Fibroblast of skin of left biceps (primary cell): ENCODE measurements around the gene MVK.
"Not testable (repeated sequence)": the region's sequence is repeated elsewhere in the genome, so short reads cannot be mapped to it uniquely, and the experiment has no call there.

Experiments
- DNase-seq, 2 experiments: peaks; one replicate each; pipeline ENCODE4 v3.0.0-alpha.2; 2013; ENCODE audit warnings: low read depth in 2 of 2

Gene MVK

DNA sequence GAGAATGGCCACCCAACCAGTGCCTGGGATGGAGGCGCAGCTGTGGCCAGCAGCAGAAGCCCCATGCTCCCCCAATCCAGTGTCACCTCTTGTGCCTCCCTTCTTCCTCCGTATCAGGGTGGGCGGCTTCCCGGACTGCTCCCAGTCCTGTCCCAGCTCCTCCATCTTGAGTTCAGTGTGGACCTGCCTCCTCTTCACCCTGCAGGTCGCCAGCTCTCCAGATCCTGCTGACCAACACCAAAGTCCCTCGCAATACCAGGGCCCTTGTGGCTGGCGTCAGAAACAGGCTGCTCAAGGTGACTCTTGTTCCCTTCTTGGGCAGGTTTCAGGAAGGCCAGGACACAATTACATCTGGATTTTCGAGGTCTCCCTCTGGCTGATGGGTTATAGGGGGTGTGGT lies 17.0 kb downstream of the MVK start:
- no peak for DNase-seq

DNA sequence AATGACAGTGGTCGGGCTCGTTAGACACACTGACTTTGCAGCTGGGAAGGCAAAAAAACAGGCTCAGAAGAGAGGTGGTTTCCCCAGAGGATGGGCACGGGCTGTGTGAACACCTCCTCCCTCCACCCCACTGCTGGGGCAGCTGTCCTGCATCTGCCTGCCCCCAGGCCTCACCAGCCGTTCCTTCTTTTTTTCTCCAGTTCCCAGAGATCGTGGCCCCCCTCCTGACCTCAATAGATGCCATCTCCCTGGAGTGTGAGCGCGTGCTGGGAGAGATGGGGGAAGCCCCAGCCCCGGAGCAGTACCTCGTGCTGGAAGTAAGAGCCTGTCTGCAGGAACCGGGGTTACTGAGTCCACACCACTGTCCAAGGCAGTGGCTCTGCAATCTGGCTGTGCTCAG lies 17.4 kb downstream of the MVK start:
- DNase-seq = no peak

DNA sequence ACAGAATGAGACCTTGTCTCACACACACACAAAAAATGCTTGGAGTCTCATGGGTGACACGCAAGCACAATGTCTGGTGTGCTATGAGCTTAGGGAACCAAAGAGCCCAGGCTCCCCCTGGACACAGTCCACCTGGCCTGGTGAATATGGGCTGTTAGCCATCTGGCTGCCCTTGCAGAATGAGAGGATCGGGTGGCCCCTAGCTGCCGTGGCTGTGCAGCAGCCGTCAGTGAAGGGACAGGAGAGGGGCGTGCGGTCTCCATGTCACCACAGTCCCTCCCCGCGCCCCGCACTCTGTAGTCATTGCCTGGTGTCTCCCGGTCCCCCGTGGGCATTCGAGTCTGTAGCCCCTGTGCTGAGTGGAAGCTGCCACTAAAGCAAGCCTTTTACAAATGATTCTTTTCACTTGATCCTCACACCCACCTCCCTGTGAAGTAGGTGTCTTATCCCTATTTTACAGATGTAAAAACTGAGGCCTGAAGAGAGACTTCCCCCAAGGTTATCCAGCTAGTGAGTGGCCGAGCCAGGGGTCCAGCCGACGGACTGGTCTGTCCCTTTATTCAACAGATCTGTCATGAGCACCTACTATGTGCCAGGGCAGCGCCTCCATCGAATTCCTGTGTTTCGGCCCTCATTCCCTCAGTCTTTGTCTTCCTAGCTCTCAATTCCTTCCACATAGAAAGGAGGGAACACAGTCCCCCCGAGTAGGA lies 18.8 kb downstream of the MVK start:
- no peak for DNase-seq

DNA sequence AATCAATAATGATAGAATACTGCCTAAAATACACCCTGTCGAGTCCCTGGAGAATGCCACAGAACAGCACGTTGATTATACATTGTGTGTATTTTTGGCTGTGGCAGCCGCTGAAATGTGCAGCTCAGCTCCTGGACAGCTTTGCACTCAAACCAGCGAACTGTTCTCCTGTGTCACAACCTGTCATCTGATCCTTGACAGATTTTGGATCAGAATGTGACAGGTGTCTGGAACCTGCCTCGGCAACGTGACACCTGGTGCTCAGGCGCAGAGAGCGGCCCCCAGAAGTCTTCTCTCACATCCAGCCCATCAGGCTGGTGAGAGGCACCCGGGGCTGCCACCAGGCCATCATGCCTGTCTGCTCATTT lies 19.3 kb downstream of the MVK start:
- no peak for DNase-seq

DNA sequence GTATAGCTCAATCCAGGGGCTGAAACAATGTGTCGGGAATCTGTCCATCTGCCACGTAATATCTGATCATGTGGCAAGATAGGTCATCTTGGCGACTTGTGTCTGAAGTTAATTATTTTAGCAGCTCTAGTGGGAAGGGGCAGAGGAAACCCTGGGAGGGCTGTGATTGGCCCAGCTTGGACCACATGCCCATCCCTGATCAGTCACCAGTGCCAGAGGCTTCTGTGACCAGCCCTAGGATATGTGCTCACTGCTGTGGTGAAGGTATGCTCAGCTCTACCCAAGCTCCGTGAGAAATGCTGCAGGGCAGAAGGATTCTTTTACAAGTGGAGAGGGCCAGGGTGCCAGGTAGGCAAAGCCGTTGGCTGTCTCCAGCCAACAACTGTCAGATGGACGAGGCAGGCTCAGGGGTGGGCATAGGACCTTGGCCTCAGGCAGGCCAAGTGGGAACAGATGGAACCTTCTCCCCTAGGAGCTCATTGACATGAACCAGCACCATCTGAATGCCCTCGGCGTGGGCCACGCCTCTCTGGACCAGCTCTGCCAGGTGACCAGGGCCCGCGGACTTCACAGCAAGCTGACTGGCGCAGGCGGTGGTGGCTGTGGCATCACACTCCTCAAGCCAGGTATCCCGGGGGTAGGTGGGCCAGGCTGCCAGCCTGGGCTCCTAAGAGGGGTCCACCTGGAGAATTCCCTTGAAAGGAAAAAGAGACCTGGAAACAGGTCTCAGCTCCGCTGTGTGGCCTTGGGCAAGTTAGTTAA lies 21.1 kb downstream of the MVK start:
- no peak for DNase-seq

DNA sequence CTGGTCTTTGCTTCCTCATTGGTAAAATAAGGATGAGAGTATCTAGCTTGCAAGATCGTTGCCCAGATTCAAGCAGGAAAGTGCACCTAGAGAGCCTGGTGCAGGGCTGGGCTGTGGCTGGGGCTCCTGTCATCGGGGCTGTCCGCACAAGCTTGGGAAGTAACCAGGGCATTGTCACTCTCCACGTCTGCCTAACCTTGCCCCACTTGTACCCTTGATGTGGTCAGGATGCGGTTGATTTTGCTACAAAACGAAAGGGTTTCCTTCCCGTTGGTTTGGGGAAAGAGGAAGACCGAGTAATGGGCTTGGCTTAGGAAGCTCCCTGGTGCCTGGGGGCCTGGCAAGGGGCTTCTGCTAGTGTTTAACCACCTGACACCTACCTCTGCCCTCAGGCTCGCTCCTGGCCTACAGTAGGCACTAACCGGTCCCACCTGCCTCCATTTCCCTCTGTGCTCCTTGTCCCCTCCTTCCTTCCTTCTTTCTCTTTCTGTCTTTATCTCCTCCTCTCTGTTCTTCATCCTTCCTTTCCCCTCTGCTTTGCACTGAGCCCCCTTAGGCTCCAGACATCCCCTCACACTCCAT lies 21.8 kb downstream of the MVK start:
- no peak for DNase-seq

DNA sequence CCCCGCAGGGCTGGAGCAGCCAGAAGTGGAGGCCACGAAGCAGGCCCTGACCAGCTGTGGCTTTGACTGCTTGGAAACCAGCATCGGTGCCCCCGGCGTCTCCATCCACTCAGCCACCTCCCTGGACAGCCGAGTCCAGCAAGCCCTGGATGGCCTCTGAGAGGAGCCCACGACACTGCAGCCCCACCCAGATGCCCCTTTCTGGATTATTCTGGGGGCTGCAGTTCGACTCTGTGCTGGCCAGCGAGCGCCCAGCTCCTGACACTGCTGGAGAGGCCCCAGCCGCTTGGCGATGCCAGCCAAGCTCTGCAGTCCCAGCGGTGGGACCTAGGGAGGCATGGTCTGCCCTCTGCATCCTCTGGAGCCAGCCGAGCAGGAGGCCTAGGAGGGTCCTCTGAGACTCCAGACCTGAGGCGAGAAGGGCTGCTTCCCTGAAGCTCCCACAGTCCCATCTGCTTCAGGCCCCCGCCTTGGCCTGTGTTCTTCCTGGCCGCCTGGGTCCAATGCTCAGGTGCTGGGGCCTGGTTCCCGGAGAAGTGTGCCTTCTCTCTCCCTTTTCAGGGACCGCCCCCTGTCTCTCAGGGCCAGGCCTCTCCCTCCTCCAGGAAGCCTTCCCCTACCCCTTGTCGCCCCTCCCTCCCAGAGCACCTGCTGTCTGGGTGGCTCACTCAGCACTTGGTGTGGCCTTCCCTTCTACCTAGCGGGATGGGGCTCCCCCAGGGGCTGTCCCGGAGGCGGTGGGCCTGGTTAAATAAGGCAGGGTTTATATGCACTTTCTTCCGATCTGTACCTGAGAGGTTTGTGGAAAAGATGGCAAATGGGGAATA lies 23.0 kb downstream of the MVK start:
- DNase-seq = no peak

DNA sequence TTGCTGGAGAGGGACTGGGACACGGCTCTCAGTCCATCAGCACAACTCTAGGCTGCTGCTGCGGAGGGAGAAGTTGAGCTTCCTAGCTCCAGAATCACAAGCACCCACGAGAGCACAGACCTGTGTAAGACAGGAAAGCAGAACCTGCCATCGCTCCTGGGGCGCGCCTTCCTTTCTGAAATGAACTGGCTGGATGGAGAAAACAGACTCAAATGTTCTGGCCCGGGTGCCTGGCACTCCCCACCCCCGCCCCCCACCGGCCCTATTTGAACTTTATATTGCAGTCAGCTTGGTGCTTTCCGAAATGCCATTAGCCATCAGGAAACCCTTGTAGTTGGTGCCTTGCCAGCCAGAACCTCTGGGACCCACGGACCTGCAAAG lies 23.8 kb downstream of the MVK start:
- no peak for DNase-seq

DNA sequence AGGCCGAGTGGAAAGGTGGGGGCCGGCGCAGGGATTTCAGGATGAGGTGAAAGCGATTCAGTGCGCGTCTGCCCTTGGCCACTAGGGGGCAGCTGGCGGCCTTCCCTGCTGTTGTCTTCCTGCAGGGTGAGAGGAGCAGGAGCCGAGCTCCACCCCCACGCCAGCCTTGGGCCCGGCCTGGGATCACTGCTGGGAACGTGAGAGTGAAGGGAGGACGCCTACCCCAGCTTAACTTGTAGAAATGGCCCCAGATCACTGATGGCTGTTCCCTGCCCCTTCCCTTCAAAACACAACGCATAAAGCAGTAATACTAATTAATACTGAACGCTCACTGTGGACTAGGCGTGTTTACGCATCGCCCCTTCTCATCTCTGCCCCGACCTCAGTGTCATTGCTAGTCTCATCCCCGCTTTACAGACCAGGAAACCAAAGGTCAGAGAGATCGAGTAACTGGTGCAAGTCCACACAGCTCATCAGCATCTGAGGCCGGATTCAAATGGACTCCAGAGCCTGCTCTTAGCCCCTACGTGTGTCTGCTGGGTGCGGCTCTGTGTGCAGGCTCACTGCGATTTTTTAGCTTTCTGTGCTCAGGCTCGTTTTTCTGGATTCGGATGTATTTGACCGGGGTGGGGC lies 24.3 kb downstream of the MVK start:
- DNase-seq = peak; percentile 40 to 49

DNA sequence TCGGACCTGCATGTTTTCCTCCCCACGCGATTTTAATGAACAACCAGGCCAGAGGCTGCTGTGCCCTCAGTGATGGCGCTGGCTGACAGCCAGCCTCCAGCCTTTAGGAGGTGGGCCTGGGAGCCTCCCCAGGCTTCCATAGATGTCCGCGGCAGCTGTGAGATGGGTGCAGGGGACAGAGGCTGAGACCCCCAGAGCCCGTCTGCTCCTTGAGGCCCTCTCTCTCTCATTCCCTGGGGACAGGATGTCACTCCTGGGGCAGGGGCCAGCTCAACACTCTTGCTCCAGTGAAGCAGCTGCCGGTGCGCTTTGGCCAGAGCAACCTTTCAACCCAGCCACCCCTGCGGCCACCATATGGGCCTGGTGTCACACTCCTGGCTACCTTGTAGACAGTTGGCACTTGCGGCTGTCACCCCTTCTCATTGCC lies 24.8 kb downstream of the MVK start:
- no peak for DNase-seq

DNA sequence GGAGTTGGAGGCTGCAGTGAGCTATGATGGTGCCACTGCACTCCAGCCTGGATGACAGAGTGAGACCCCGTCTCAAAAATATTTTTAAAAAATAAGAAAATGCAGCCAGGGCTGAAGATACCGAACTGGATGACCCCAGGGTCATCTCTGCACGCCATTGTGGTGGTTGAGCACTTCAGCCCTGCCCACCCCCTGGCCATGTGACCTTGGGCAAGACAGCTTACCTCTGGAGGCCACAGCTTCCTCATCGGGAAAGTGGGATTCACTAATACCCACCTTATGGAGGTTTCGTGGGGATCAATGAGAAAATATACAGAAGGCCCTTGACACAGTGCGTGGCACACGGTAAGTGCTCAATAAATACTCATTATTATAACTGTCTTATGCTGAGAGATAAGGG lies 25.5 kb downstream of the MVK start:
- no peak for DNase-seq

DNA sequence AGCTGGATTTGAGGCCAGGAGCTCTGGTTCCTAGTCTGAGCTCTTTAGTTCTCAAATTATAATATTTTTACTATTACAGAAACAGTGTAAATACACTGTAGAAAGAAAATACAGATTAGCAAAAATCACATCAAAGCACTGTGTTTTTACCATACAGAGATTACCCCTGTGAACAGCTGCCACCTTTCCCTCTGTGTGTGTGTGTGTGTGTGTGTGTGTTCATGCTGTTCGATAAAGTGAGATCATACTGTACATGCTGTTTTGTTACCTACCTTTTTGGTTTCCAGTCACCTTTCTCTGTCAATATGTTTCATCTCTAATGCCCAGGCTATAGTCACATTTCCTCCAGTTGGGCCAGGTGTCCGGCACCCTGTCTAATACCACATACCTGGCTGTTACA lies 26.9 kb downstream of the MVK start:
- no peak for DNase-seq

DNA sequence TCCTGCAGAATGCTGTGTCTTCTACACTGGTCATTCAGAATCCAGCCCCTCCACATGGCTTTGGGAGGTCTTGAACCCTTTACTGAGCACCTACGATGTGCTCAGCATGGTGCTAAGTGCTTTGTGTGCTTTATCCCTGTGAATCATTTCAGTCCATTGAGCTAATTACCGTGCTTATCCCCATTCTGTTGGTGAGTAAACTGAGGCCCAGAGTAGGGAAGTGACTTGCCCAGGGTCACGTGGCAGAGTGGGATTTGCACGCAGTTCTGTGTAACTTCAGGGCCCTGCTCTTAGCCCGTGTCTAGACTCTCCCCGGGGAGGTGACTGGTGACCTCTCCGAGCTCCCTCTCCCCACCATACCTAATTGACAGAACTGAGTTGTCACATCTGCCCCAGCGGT lies 27.4 kb downstream of the MVK start:
- no peak for DNase-seq

DNA sequence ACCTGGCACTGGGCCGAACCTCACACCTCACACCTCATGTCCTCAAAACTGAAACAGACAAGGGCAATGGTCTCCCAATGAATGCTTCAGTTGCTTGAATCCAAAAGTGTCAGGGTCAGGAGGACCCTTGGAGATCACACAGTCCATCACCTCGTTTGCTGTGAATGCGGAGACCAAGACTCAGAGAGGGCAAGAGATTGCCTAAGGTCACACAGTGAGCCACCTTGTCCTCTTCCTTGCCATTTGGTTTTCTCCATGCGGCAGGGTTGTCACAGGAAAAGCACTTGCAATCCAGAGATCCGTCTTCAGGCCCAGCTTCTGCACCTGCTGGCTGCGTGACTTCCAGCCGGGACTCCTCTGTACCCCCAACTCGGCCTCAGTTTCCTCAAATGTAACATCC lies 28.0 kb downstream of the MVK start:
- DNase-seq = no peak

DNA sequence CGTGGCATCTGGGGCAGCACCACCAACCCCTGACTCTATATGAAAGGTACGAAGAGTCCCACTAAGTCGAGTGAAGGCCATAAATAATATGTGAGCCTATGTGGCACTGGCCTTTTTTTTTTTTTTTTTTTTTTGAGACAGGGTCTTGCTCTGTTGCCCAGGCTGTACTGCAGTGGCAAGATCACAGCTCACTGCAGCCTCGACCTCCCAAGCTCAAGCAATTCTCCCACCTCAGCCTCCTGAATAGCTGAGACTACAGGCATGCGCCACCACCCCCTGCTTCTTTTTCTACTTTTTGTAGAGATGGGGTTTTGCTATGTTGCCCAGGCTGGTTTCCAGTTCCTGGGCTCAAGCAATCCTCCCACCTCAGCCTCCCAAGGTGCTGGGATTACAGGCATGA lies 28.5 kb downstream of the MVK start:
- not testable (repeated sequence) for DNase-seq

DNA sequence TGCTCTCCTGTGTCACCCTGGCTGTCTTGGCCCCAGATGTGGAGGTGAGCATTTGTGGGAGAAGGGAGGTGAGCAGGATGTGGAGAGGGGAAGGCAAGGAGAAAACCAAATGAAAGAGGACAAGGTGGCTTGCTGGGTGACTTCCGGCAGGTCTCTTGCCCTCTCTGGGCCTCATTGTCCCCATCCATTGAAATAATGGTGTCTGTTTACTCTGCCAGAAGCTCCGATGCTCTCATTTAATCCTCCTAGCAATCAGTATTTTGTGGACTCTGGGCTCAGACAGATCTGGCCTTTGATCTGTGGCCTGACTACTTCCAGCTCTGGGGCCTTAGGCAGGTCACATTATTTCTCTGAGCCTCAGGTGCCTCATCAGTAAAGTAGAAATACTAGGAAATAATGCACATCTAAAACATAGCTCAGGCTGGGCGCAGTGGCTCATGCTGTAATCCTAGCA lies 30.6 kb downstream of the MVK start:
- DNase-seq = no peak

DNA sequence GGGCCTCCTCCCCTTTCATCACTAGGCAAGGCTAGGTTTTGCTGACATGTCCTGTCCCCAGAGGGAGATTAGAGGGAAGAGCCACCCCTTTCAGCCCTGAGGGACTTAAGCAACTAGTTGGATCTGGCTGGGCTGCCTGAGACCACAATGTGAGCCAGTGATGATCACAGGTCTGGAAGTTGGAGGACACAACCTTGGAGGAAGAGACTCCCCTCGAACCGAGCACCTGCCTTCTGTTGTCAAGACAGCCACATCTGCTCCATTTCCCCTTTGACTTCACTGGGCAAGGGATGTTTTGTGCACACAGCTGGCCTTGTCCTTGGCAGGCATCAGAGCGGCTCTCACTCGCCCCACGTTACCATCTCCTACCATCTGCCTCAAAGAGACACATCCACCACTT lies 31.4 kb downstream of the MVK start:
- DNase-seq = no peak

DNA sequence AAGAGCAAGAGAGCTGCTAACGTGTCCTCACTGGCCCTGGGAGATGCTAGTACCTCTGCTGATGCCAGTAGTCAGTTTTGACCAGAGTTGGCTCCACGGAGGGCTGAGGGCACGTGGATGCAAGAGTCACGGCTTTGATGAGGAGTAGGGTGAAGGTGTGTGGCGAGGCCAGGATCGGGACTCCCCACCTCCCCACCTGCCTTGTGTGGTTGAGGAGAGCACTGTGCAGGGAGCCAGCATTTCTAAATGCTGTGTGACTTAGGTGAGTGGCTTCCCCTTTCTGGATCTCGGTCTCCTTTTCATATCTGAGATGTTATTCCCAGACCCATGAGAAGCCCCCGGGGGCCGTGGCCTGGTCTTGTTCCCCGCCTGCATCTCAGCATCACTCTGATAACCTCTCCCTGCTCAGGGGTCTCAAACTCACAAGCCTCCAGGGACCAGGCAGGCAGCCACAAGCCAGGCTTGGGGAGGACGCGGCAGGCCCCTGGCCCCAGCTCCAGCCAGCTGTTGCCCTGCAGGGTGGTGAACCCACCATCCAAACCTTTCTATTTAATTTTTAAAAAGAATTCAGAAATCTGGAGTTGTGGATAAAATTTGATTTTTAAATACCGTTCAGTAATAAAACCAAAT lies 32.1 kb downstream of the MVK start:
- DNase-seq = no peak

DNA sequence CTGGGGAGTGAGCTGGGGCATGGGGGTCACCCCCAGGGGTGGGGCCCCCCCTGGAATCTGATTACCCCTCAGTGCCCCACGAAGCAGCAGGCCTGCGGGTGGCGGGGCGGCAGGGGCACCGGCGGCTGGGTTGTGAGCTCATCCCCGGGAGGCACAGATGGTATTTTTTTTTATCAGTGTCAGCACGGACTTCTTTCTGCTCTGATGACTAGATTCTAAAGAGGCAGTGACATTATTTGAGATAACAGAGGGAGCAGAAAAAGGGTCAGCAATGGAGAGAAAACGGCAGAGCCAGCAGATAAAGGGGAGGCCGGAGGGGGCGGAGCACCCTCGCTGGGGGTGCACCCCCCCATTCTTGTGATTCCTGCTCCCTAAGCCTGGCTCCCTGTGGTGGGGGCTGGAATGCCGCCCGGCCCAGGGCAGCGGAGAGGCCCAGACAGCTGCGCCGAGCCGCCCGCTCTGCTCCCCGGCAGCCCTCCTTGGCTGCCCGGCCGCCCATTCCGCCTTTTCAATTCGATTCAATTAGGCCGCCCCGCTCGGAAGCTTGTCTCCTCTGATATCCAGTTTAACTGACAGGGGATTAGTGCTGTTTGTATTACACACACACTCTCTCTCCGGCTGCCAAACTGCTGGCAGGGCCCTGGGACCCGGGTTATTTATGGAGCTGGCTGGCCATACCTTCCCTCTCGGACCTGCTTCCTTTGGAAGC lies 32.9 kb downstream of the MVK start:
- DNase-seq = no peak

DNA sequence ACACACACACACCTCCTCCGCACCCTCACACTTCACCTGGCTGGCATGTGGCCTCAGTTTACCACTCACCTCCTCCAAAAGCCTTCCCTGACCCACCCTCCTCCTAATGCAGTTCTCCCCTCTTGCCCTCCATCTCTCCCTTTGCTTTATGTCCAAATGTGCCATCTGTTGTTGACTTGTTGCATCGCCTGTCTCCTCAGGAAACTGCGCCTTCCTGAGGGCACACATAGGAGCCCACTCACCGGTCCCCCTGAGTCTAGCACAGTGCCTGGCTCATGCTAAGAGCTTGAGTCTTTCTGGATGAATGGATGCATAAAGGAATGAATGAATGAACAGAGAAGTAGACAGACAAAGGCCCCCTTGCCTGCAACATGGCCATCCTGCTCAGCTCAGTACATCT lies 34.0 kb downstream of the MVK start:
- no peak for DNase-seq

DNA sequence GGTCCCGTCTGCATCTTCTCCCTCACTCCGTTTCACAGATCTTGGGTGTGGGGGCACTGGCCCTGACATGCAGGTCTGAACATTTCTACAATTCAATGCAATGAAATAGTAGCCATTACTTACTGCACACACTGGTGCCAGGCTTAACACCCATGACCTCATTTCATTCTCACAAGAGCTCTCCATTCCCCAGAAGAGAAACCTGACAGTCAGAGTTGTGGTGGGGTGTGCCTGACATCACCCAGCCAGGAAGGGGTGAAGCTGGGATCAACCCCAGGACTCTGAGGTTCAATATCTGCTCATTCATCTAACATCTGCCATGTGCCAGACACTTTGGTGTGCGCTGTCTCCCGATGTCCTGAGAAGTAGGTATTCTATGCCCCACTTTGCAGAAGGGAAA lies 34.7 kb downstream of the MVK start:
- DNase-seq = no peak
